Hematopoietic multipotent progenitor cell treated with erythropoietin and hydrocortisone succinate and interleukin-3 and kit ligand, for 17 days (in vitro differentiated cells): ENCODE data around the gene EPHA2.

Source experiments
- DNase-seq: peaks from one replicate; pipeline ENCODE4 v3.0.0-alpha.2; 2015; ENCODE audit warnings: low spot score

The EPHA2 gene

DNA sequence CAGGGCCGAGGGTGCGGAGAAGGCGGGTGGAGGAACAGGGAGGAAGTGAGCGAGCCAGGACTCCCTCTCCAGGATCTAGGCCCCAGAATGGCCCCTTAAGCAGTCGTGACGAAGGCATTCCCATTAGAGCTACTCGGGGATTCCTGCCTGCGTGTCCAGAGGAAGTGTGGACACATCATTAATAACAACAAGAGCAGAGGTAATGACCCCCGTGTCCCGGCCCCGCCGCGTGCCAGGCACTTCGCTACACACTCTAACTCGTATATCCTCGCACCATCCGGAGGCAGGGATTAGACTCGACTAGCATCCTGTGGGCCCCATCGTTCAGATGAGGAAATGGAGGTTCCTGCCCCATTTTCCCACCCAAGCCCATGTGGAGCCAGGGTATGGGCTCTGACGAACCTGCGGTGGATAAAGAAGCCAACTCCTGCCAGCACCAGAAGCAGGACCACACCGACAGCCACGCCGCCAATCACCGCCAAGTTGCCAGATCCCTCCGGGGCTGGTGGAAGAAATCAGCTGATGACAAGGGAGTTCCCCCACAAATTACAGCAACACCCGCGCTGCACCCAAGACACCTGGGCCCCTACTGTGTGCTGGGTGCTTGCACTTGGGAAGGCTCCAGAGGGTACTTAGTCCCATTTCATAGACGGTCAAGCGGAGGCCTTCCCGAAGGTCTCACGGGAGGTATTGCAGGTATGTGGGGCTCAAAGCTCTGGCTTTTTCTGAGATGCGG, 21.6 kb downstream of the EPHA2 start:
- DNase-seq: no peak

DNA sequence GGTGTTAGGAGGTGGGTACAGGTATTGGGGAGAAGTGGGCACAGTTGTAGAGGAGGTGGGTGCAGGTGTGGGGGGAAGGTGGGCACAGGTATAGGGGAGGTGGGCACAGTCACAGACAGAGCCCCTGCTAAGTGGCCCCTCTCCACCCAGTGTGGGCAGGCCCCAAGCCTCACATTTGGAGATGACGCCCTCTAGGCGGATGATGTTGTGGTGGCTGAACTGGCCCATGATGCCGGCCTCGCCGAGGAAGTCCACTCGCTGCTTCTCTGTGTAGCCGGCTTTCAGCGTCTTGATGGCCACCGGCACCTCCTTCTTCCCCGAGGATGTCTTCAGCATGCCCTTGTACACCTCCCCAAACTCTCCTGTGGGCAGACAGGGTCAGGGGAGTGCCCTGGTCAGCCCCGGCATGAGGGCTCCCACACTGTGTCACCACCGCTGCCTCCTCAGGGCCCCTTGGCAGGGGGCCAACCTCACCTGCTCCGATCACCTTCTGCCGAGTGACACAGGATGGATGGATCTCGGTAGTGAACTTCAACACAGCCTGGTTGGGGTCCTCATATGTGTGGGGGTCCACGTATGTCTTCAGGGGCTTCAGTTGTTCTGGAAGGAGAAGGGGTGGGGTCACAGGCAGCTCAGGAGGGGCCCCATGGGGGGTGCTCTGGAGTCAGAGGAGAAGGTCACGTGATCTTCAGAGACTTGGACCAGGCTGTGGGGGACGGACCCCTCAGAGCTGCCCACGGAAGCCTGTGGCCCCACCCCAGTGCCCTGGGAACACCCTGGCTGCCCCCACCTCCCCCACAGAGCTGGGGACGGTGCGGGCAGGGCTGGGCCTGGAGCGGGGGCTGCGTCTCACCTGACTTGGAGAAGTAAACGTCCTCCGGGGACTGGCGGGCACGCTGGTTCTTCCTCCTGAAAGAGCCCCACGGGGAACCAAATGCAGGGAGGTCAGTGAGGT, 22.6 kb downstream of the EPHA2 start:
- no peak for DNase-seq

DNA sequence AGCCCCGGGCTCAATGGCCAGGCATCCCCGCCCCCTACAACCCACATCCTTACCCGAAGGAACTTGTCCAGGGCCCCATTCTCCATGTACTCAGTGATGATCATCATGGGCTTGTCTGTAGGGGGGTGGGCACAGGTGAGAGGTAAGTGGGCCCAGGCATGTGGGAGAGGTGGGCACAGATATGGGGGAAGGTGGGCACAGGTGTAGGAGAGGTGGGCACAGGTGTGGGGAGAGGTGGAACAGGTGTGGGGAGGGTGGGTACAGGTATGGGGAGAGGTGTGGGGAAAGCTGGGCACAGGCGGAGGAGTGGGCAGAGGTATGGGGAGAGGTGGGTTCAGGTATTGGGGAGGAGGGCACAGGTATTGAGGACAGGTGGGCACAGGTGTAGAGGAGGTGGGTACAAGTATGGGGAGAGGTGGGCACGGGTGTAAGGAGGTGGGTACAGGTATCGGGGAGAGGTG, 23.5 kb downstream of the EPHA2 start:
- DNase-seq: no peak

- DNase-seq: no peak
Observed at GRCh38 chr1:16131636-16132324, 24.1 kb downstream of the EPHA2 start.

DNA sequence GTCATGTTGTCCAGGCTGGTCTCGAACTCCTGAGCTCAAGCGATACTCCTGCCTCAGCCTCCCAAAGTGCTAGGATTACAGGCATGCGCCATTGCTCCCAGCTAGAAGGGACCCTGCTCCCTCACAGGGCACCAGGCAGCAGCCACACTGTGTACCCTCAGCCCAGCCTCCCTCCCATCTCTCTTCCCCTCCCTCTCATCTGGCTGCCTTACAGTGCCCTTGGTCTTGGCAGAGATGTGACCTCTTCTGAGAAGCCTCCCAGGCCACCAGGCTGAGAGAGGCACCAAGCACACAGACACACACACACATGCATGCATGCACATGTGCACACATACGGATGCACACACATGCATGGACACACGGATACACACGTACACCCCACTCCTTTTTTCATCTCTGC, 25.0 kb downstream of the EPHA2 start:
- no peak for DNase-seq

DNA sequence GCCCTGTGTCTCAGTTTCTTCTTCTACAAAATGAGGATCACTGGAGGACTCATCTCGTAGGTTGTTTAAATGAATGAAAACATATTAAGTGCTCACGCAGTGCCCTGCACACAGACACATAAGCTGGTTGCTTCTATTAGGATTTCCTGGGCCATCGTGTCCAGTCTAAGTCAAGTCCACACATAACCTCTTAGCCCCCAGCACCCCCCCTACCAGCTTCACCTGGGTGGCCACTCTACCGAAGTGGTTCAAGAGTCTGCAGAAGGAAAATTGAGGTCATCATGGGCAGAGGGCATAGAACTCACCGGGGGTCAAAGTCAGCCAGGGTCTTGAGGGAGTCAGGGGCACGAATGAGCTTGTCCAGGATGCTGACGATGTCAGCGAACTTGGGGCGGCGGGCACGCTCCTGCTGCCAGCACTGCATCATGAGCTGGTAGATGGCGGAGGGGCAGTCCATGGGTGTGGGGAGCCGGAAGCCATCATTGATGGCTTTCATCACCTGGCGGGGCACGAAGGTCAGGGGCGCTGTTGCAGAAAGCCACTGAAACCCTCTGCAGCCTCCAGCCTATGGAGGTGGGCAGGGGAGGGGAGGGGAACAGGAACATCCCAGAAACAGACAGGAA, 25.8 kb downstream of the EPHA2 start:
- DNase-seq: no peak

DNA sequence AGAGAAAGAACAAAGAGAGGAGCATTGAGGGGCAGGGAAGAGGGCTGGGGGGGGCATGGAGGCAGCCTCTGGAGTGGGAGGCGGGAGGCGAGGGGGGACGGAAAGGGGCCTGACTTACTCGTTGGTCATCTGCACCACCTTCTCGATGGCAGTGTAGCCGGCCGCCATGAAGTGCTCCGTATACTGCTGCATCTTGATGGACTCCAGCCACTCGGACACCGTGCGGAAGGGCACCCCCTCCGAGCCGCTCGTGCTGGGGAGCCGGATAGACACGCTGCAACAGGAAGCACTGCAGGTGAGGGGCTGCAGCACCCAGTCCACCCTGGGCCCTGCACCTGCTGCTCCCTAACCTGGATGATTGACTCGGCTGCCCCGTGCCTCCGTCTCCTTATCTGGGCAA, 26.6 kb downstream of the EPHA2 start:
- no peak for DNase-seq

- no peak for DNase-seq
Observed at GRCh38 chr1:16128338-16128741, 27.5 kb downstream of the EPHA2 start.

GRCh38 chr1:16127676-16128337, 28.1 kb downstream of the EPHA2 start:
- DNase-seq: no peak

DNA sequence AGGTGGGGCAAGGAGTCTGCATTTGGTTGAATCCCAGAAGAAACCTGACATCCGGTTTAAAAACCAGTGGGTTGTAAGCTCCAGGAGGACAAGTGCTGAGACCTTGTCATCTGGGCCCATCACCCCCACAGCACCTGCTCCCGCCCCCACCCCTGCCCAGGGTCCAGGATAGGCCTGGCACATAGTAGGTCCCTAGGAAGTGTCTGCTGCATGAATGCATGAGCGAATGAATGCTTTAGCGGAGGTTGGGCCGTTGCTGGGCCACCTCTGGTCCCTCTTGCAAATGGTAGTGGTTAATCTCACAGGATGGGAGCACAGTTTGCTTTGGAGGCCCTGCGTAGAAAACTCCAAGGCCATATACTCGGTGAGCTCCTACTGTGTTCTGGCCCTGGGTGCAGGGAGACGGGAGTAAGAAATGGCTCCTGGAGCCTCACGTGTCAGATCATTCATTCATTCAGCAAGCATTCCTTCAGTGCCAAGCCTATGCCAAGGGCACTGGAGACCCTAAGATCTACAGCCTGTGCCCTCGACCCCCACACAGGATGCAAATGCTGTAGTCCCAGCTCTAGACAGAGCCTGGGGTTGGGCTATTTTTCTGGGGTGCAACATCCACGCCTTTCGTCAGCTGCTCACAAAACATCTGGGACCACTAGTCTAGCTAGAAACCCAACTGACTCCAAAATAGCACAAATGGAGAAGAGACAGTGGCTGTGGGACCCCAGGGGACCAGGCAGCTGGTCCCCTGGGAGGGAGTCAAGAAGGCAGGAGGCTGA, 28.9 kb downstream of the EPHA2 start:
- no peak for DNase-seq

GRCh38 chr1:16126160-16126559, 29.7 kb downstream of the EPHA2 start:
- no peak for DNase-seq

DNA sequence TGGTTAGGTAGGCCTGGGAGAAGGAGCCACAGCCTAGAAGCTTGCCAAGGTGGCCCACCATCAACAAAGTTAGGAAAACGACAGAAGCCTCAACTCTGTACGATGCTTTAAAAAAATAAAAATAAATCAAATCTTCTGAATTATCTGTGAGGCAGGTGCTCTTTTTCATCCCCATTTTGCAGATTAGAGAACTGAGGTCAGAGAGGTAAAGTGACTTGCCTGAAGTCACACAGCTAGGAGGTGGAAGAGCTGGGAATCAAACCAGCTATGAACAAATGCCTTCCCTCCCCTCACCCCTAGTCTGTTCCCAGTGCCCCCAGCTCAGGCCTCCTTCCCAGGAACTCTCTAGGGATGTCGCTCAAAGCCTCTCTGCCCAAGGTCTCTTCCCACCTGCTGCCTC, 30.4 kb downstream of the EPHA2 start:
- no peak for DNase-seq

DNA sequence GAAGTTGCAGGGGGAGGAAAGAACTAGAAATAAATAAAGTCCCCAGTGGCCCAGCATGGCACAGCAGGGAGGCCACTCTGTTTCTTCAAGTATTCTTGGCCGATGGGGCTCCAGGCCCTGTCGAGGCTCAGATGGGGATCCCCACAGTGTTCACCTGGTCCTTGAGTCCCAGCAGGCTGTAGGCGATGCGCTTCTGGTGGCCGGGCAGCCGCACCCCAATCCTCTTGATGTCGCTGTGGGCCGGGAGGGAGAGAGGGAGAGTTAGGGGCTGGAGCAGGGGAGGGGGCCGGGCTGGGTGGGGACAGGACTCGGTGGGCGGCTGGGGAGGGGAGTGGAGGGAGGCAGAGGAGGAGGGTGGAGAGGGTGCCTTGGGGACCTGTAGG, 30.8 kb downstream of the EPHA2 start:
- no peak for DNase-seq

- DNase-seq: no peak
Observed at GRCh38 chr1:16124377-16125087, 31.3 kb downstream of the EPHA2 start.

GRCh38 chr1:16122916-16123315, 33.0 kb downstream of the EPHA2 start:
- no peak for DNase-seq

- no peak for DNase-seq
Observed at GRCh38 chr1:16122350-16122881, 33.5 kb downstream of the EPHA2 start.

- no peak for DNase-seq
Observed at GRCh38 chr1:16120940-16121410, 34.9 kb downstream of the EPHA2 start.

- no peak for DNase-seq
Observed at GRCh38 chr1:16120407-16120806, 35.5 kb downstream of the EPHA2 start.

- no peak for DNase-seq
Observed at GRCh38 chr1:16119926-16120325, 35.9 kb downstream of the EPHA2 start.

GRCh38 chr1:16119504-16119903, 36.4 kb downstream of the EPHA2 start:
- DNase-seq: no peak
